CD4-positive, alpha-beta T cell treated with Interferon gamma for 1 hour (primary cell): ENCODE results near the gene TRIM5.
"Not testable (repeated sequence)": the region's sequence is repeated elsewhere in the genome, so short reads cannot be mapped to it uniquely, and the experiment has no call there.

ENCODE experiments used
- DNase-seq: peaks from one replicate; pipeline ENCODE4 v3.0.0-alpha.2; 2020

Gene TRIM5

DNA sequence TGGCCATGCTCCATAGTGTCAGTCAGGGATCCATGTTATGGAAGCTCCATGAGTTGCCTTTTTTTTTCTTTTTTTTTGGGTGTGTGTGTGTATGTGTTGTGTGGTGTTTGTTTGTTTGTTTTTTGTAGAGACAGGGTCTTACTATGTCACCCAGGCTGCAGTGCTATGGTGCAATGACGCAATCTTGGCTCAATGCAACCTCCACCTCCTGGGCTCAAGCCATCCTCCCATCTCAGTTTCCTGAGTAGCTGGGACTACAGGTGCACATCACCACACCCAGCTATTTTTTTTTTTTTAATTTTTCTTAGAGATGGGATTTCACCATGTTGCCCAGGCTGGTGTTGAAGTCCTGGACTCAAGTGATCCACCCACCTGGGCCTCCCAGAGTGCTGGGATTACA is 3.6 kb upstream of the TRIM5 start:
- DNase-seq, result no peak

- no peak for DNase-seq
Measured at GRCh38 chr11:5686426-5686825, 1.6 kb upstream of the TRIM5 start.

DNA sequence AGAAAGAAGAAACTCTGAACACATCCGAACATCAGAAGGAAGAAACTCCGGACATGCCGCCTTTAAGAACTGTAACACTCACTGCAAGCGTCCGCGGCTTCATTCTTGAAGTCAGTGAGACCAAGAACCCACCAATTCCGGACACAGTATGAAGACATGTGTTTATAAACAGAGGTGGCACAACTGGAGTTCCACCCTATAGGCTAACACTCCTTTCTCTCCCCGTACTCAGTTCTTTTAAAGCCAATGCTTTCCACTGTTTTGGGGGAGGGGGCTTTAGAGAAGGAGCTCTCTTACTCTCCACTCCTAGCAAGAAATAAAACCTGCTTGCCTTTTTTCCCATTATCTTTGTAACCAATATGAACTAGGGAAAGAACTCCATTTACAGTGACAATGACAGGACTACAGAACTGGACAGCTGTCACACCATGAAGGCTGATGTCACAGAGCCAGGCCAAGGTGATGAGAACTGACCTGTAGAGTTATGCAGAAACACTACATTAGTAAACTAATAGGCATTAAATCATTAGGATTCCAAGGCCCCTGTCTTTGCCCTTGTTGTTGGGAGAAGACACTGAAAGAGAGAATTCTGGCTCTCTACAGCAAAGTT is 733 bp downstream of the TRIM5 start:
- no peak for DNase-seq

- peak; percentile 56 for DNase-seq
Measured at GRCh38 chr11:5683620-5684019, 1.3 kb downstream of the TRIM5 start.

DNA sequence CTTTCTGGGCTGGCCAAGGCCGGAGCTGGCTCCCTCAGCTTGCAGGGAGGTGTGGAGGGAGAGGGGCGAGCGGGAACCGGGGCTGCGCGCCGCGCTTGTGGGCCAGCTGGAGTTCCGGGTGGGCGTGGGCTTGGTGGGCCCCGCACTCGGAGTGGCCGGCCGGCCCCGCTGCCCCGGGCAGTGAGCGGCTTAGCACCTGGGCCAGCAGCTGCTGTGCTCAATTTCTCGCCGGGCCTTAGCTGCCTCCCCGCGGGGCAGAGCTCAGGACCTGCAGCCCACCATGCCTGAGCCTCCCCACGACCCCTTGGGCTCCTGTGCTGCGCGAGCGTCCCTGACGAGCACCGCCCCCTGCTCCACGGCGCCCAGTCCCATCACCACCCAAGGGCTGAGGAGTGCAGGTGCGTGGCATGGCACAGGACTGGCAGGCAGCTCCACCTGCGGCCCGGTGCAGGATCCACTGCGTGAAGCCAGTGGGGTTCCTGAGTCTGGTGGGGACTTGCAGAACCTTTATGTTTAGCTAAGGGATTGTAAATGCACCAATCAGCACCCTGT is 1.9 kb downstream of the TRIM5 start:
- not testable (repeated sequence) for DNase-seq

DNA sequence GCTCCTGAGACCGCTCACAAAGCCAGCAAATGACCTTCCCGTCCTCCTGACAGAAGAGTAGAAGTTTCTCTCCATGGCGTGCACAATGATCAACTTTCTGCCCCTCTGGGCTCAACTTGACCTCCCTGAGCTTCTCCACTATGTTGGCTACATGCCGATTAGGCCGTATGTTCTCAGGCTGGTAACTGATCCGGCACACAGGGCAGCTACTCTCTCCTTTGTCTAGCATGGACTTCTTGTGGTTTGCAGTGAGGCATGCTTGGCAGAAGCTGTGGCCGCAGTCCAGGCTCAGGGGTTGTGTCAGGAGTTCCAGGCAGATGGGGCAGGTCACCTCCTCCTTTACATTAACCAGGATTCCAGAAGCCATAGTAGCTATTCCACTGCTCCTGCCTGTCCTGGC is 5.1 kb downstream of the TRIM5 start:
- no peak for DNase-seq

DNA sequence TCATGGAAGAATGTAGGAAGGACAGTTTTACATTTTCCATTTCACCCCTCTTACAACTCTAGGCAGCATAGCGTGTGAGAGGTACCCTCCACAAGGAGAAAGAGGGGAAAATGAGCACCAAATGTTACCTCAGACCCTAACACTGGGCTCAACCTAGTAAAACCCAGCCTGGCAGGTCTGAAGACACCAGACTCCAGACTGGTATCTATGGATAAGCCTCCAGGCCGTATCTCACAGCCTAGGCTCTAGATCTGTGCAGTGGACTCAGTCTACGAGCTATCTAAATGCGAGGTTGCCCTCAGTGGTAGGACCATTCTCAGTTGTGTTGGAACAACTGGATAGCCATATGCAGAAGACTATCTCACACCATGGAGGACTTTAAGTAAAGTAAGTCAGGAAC is 10.5 kb downstream of the TRIM5 start:
- no peak for DNase-seq

GRCh38 chr11:5671831-5672230 is 13.0 kb downstream of the TRIM5 start:
- DNase-seq, result no peak

- DNase-seq, result no peak
Measured at GRCh38 chr11:5666402-5666793, 18.5 kb downstream of the TRIM5 start.

- DNase-seq, result no peak
Measured at GRCh38 chr11:5665746-5666401, 19.0 kb downstream of the TRIM5 start.

GRCh38 chr11:5665051-5665570 is 19.8 kb downstream of the TRIM5 start:
- no peak for DNase-seq

- DNase-seq, result no peak
Measured at GRCh38 chr11:5663511-5663910, 21.4 kb downstream of the TRIM5 start.

- DNase-seq, result no peak
Measured at GRCh38 chr11:5658318-5658717, 26.6 kb downstream of the TRIM5 start.

DNA sequence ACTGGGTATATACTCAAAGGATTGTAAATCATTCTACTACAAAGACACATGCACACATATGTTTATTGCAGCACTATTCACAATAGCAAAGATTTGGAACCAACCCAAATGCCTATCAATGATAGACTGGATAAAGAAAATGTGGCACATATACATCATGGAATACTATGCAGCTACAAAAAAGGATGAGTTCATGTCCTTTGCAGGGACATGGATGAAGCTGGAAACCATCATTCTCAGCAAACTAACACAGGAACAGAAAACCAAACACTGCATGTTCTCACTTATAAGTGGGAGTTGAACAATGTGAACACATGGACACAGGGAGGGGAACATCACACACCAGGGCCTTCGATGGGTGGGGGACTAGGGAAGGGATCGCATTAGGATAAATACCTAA is 27.9 kb downstream of the TRIM5 start:
- DNase-seq, result not testable (repeated sequence)

DNA sequence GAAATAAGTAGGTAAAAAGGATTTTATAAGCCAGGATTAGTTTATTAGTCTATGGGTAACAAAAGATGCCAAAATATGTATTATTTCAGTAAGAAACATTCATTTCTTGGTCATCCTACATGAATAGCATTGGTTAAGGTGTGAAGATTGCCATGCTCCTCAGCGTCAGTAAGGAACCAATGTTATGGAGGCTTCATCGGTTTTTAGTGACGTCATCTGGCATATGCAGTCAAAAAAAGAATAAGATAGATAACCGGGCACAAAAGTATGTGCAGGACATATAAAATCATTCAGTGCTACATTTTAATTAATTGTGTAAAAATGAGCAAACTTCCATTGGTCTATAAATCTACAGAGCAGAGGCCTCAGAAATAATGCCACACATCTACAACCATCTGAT is 29.4 kb downstream of the TRIM5 start:
- no peak for DNase-seq

DNA sequence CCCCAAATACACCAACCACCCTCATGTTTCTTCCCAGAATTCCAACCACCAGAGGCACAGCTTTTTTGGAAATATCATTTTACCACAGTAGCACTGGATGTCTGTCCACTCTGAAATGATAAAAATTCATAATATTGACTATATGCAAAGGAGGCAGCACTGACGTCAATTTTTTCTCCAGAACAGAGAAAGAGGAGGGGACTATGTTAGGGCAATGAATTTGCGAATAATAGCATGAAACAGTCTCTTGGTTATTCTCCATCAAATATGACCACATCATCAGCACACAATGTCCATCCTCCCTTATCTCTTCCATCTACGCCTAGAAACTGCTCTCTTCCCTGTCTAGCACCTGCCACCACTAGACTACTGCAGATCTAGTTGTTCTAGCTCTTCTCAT is 38.7 kb downstream of the TRIM5 start:
- DNase-seq, result no peak

DNA sequence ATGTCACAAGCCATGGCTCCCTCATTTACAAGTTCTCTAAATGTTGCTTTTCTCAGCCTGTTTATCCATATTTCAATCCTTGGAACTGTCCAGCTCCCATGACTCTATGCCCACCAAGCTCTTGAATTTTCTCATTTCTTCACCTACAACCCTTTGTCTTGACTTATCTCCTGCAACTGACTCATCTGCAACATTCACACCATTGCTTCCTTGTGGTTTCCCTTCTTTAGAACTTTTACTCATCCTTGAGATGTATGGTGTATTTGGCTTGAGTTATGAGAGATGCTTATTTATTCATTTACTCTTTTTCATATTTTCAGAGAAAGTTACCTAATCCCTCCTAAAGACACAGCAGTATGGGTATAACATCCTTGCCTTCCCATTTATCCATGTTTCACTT is 41.3 kb downstream of the TRIM5 start:
- DNase-seq, result no peak

DNA sequence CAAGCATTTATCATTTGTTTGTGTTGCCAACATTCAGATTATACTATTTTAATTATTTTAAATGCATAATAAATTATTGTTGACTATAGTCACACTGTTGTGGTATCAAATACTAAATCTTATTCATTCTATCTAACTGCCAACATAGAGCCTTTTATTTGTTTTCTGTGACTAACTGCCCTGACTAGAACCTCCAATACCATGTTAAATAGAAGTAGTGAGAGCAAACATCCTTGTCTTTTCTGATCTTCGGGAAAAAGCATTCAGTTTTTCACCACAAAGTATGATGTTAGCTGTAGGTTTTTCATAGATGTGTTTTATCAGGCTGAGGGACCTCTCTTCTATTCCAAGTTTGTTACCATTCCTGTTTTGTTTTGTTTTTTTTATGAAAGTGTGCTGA is 44.9 kb downstream of the TRIM5 start:
- no peak for DNase-seq

DNA sequence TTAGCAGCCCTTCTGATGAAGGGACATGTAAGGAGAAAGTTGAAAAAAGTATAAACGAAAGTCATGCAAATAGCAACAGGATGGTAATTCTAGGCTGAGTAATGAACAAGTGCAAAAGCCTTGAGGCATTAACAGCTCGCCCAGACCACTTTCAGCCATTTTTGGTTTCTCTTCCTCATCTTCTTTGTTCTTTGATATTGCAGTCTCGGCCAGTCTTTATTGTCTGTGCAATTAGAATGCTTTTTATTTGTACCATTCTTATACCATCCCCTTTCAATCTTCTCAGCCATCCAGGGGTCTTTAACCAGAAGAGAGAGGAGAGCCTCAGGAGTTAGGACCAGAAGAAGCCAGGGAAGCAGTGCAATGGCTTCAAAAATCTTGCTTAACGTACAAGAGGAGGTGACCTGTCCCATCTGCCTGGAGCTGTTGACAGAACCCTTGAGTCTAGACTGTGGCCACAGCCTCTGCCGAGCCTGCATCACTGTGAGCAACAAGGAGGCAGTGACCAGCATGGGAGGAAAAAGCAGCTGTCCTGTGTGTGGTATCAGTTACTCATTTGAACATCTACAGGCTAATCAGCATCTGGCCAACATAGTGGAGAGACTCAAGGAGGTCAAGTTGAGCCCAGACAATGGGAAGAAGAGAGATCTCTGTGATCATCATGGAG is 52.8 kb downstream of the TRIM5 start:
- no peak for DNase-seq

DNA sequence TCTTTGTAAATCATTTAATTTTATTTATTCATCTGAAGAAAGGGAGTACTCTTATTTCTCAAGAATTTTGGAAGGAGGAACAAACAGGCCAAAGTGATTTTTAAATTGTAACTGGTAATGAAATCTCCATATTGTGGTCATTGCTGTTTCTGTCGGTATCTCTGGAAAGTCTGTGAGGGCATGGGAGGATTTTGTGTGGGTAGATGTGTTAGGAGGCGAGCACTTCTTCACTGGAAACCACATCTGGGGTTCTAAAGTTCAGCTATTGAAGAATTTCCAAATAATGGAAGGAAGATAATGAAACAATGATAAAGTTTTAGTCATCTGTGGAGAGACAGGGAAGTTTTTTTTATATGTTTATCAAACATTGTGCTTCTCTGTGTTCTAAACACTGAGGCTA is 53.5 kb downstream of the TRIM5 start:
- no peak for DNase-seq

GRCh38 chr11:5626196-5626595 is 58.7 kb downstream of the TRIM5 start:
- DNase-seq, result no peak

DNA sequence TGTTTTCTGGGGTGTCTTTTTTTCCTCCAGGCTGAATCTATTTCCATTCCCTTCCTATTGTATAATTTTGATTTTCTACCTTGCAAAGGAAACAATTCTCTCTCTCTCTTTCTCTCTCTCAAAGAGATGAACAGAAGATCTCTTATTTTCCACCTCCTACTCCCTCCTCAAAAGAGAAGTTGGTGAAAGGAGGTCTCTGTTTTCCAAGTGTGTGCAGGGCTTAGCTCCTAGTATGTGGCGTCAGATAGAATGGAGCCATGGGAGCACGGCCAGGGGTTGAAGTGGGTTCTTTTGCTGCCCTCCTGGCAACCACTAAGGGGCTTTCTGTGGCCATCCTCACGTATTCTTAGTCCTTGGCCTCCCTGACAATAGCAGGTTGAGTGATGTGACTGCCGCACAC is 59.6 kb downstream of the TRIM5 start:
- DNase-seq, result no peak

DNA sequence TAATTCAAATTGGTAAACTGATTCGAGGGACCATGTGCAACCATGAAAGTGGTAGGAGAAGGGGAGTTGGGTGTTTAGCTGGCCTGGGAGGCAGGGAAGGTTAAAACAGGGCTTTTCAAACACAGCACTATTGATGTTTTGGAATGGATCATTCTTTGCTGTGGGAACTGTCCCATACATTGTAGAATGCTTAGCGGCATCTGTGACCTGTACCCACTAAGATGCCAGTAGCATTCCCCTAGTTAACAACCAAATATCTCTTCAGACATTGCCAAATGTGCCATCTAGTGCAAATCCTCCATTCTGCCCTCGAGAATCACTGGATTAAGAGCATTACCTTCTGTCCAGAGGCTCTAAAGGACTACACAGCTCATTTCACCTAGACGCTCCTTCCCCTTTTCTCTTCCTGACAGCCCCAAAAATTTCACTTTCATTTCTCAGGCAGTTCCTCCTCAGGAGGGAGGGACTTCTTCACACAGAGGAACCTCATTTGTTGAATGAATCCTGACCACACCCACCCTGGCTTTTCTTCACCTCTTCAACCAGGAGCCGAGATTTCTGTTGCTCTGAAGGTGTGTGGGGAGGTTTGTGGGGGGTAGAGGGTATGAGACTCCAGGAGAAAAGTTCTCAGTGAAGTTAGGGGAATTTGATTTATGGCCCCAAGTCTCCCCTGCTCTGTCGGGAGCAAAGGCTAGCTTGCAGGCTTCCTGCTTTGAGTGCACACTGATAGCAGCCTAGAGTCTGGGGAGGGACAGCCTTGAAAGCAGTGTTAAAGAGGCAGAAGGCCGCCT is 60.2 kb downstream of the TRIM5 start, which contains the start of gene TRIM34:
Gene TRIM34, plus strand, starts transcription at position 513 of the 791 bp plus-strand sequence. CDS start 7,331 bp downstream, outside the sequence.
- peak; percentile 69 for DNase-seq
